SHP77 treated with DMSO at 0.1 percent for 48 hours (cell line): Measurements from ENCODE around the gene KRTAP5-8.
"Not testable (repeated sequence)": the region's sequence is repeated elsewhere in the genome, so short reads cannot be mapped to it uniquely, and the experiment has no call there.

Experiments
- DNase-seq: peaks from one replicate; lab custom pipeline; 2025; lab: John Stamatoyannopoulos, UW

KRTAP5-8 gene

DNA sequence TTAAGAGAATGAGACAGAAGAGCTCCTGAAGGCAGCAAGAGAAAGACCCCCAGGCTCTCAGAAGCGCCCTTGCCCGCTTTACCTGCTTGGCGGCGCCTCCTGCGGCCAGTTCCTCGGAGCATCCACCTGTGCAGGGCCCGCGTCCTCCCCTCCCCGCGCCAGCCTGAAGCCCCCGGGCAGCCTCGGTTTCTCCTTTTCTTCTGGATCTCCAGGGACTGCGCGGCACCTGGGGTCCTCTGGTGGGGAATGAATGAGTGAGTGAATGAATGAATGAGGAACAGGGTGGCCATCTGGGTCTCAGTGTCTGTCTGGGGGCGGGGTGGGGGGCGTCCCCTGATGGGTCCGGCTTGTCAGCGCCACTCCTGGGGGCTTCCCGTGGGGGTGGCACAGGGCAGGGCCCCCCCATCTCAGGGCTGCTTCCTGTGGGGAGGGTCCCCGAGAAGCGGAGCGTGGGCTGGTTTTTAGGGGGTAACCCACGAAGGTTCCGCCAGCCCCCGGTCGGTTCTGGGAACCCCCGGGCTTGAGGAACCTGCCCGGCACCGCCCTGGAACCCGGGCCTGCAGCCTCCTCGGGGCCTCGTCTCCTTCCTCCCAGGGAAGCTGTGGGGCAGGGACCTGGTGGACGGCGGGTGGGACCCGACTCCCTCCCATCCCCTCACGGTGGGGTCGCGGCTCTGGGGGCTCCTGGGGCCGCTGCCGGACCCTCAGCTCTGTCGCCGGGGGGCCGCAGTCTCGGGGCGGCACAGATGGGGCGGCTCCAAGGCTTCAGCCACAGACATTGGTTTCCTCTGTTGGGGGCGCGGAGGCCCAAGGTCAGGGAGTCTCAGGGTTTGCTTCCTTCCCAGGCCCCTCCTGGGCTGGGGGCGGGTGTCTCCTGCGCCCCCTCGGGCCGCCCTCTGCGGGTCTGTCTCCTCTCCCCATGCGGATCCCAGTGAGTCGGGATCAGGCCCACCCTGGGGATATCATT, 19.0 kb upstream of the KRTAP5-8 start:
- DNase-seq, result no peak

DNA sequence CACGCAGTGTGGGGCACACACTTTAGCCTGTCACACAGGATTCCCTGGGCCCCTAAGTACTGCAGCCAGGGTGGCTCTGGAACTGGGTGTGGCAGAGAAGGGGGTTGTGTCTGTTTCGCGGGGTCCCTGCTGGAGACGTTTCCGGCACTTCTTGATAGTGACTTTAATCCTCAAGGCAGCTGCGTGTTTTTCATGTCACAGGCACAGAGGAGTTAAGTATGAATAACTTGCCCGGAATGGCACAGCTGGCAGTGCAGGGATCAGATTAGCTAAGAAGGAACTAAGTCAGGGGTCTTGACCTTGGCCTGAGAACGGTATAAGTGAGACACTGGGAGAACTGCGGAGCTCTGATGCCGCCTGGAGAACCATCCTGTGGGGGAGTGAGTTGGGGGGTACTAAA, 18.3 kb upstream of the KRTAP5-8 start:
- DNase-seq, result no peak

DNA sequence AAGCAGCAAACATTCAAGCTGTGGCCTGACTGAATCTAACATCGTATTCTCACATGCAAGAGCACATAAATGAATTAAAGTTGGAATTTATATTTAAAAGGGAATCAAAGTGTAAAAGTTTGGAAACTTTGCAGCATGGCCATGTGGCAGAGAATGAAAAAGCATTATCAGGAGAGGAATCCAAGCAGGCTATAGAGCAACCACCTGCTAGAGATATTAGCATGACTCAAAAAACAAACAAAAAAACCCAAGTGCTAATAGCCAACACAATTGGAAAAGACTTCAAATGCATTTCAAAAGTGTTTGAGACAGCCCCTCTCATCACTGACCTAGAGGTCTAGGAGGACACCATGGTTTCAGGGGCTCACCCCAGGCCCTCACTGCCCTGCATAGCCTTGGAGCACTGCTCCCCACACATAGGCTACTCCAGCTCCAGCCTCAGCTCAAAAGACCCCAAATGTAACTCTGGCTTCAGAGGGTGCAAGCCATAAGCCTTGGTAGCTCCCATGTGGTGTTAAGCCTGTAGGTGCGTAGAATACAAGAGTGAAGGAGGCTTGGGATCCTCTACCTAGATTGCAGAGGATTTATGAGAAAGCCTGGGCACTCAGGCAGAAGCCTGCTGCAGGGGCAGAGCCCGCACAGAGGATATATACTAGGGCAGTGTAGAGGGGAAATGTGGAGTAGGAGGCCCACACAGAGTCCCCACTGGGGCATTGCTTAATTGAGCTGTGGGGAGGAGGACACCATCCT, 12.5 kb upstream of the KRTAP5-8 start:
- no peak for DNase-seq

DNA sequence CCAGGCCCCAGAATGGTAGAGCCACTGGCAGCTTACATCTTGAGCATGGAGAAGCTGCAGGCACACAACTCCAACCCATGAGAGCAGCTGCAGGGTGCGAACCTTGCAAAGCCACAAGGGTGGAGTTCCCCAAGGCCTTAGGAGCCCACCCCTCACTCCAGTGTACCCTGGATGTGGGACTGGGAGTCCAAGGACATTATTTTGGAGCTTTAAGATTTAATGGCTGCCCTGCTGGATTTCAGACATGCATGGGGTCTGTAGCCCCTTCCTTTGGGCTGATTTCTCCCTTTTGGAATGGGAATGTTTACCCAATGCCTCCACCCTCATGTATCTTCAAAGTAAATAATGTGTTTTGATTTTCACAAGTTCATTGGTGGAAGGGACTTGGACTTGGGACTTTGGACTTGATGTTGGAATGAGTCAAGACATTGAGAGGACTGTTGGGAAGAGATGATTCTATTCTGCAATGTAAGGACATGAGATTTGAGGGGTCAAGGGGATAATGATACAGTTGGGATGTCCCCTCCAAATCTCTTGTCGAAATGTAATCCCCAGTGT, 11.8 kb upstream of the KRTAP5-8 start:
- DNase-seq, result no peak

DNA sequence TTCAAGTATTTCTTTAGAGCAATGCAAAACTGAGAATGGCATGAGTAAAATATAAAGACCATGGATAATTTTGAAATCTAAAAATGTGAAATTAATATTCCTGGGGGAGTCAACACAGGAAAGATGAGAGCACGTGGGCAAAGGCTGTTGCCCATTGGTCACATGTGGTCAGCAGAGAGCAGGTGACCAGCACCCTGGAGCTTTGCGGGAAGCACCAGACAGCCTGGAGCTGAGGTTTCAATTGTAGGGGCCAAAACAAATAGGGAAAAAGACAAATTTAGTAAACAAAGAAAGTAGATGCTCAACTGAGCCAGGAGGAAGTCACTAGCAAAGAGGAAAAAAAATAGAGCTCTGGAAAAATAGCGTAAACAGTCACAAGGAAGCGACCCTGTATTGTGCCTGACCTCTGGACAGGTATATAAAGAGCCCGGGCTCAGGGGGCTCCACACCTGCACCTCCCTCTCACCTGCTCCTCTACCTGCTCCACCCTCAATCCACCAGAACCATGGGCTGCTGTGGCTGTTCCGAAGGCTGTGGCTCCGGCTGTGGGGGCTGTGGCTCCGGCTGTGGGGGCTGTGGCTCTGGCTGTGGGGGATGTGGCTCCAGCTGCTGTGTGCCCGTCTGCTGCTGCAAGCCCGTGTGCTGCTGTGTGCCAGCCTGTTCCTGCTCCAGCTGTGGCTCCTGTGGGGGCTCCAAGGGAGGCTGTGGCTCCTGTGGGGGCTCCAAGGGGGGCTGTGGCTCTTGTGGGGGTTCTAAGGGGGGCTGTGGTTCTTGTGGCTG, 10.8 kb upstream of the KRTAP5-8 start, which contains the start of gene KRTAP5-7:
Gene KRTAP5-7 (plus strand): TSS at position 472 of the 780 bp plus-strand sequence. CDS start 34 bp downstream, at position 506.
- DNase-seq, result not testable (repeated sequence)

DNA sequence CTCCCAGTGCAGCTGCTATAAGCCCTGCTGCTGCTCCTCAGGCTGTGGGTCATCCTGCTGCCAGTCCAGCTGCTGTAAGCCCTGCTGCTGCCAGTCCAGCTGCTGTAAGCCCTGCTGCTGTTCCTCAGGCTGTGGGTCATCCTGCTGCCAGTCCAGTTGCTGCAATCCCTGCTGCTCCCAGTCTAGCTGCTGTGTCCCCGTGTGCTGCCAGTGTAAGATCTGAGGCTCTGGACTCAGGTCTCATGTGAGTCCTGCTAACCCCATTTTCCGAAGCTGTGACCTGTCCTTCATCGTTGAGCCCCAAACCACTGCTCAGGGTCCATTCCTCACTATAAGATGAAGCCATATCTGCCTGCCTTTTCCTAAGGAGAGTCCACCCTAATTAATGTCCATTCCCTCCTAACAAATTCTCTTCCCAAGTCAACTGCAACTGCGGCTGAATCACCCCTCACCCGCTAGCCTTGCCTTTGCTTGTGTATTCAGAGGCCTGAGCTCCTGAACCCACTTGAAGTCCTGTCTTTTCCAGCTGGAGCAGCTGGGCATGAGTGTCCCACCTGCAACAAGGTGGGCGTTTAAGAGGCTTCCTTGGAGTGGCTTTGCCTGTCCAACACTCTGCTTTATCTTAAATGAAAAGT, 10.1 kb upstream of the KRTAP5-8 start:
- DNase-seq, result no peak

DNA sequence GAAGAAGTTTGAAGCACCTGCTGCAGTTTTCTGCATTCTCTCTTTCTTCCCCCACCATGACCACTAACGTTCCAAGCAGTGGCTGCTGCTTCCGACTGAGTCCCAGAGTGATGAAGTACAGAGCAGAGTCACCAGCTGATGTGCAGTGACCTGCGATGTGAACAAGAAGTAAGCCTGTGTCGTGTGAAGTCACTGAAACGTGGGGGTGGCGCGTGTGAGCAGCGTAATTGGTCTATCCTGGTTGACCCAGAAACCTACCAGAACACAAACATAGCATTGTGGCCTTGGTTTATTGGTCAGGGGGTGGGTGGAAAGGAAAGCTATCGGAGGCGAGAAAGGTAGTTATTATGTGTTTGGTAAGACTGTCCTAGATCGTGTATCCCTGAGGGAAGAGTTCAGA, 7.2 kb upstream of the KRTAP5-8 start:
- no peak for DNase-seq

DNA sequence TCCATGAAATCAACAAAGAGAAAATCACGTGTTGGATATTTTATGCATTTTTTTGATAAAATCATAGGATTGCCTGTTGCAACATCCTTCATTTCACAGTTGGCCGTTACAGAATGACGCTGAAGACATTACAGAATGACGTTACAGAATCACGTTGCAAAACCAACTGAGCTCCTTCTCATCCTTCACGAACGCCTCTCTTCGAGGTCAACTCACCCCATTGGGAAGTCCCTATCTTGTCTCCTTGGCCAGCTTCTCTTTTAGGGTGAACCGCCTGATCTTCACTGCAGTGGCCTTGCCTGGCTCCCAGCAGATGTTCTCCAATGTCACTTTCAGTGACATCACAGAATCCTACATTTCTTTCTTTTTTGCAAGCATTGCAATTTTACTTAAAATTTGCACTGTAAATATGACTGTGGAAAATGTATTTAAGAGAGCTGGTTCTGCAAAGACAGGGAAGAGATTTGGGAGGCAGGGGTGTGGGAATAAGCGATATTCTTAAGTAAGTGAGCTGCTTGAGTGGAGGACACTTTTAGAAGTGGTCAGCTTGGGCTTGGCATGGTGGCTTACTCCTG, 5.7 kb upstream of the KRTAP5-8 start:
- DNase-seq, result no peak

DNA sequence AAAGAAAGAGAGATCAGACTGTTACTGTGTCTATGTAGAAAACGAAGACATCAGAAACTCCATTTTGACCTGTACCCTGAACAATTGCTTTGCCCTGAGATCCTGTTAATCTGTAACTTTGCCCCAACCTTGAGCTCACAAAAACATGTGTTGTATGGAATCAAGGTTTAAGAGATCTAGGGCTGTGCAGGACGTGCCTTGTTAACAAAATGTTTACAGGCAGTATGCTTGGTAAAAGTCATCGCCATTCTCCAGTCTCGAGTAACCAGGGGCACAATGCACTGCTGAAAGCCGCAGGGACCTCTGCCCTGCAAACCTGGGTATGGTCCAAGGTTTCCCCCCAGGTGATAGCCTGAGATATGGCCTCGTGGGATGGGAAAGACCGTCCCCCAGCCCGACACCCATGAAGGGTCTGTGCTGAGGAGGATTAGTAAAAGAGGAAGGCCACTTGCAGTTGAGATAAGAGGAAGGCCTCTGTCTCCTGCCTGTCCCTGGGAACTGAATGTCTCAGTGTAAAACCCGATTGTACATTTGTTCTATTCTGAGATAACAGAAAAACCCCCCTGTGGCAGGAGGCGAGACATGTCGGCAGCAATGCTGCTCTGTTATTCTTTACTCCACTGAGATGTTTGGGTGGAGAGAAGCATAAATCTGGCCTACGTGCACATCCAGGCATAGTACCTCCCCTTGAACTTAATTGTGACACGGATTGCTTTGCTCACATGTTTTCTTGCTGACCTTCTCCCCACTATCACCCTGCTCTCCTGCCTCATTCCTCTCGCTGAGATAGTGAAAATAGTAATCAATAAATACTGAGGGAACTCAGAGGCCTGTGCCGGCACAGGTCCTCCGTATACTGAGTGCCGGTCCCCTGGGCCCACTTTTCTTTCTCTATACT, 2.9 kb upstream of the KRTAP5-8 start:
- DNase-seq, result not testable (repeated sequence)

DNA sequence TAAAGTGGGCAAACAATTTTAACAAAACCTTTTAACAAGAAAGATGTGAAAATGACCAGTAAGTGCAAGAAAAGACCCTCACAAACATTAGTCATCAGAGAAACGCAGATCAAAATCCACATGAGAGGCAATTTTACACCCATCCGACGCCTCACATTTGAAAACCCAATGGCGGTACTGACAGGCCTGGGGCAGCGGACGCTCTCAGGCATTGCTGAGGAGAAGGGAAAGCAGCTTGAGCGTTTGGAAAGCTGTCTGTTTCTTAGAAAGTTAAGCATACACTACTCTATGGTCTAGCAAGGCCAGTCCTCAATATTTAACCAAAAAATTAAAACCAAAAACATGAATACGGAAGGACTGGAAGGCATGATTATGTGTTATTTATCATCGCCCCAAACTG, 2.0 kb upstream of the KRTAP5-8 start:
- no peak for DNase-seq

DNA sequence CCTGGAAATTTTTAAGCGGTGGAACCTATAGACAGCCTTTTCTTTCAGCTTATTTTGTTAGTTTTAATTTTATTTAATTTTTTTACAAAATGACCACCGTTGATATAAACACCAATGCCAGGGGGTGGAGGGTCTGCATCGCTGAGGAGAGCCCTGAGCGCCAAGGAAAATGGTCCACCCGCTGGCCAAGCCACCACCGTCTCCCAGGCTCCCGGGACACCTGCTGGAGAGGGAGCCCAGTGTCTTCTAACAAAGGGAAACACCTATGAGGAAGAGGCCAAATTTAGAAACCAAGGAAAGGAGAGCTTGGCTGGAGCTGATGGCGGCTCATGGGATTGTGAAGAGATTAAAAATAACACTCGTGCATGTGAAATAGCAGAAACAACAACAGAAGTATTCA, 288 bp upstream of the KRTAP5-8 start:
- DNase-seq, result no peak

DNA sequence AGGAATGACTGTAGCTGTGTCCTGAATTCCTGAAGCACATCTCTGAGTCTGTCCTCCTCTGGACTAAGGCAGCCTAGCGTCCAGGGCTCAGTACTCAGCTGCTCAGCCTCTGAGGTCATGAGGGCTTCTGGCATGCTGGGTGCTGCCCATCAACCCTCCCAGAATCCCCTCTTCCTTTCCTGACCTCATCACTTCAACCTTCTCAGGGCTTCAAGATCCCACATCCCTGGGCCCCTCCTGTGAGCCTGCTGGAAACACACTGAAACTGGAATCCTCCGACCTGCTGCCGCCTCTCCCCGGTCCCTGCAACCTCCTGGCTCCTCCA, 803 bp downstream of the KRTAP5-8 start:
- no peak for DNase-seq

DNA sequence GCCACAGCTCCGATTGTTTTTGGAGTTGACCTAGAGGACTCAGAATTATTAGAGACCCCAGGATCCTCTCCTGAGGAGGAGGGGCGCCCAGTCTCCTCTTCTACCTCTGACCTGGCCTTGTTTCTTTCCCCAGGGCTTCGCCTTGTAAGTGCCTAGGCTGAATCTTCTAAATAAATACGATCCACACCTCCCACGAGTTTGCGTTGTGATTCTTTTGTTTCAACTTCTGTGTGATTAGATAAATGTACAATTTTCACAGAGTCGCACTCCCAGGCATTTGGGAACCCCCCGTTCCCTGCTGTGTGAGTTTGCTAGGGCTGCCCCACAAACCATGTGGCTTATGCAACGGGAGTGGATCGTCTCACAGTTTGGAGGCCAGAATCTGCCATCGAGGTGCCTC, 1.2 kb downstream of the KRTAP5-8 start:
- no peak for DNase-seq

DNA sequence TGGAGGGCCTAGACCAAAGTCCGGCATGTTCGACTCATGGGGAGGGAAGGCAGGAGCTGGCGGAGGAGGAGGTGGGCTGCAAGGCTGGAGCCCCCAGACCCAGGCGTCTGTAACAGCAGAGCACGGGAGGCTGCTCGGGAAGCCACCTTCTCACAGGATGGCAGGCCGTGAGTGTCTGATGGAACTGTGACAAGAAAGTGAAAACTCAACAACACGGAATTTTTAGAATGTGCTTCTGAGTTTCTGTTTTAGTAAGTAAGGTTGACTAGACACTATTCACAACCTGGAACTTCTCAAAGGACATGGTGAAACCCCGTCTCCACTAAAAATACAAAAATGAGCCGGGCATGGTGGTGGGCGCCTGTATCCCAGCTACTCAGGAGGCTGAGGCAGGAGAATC, 2.1 kb downstream of the KRTAP5-8 start:
- DNase-seq, result not testable (repeated sequence)

DNA sequence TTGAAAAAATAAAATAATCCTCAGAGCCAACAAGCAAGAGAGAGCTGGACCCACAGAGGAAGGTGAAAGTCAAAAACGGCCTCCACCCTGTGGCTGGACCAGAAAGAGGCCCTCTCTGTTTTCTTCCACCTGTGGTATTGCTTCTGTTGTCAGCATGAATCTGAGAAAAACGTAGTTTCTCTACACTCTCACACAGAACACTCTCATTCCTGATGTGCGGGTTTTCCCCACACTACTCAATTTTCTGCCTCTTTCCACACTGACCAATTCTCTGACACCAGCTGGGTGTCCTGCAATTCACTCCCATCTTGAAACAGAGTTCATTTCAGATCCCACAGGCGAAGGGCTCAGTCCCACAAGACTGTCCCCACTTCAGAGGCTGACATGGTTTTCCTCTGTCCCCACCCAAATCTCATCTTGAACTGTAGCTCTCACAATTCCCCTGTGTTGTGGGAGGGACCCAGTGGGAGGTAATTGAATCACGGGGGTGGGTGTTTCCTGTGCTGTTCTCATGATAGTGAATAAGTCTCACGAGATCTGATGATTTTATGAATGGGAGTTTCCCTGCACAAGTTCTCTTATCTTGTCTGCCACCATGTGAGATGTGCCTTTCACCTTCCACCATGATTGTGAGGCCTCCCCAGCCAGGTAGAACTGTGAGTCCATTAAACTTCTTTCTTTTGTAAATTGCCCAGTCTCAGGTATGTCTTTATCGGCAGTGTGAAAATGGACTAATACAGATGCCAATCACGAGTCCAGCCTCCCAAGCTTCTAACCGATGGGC, 2.9 kb downstream of the KRTAP5-8 start:
- not testable (repeated sequence) for DNase-seq

DNA sequence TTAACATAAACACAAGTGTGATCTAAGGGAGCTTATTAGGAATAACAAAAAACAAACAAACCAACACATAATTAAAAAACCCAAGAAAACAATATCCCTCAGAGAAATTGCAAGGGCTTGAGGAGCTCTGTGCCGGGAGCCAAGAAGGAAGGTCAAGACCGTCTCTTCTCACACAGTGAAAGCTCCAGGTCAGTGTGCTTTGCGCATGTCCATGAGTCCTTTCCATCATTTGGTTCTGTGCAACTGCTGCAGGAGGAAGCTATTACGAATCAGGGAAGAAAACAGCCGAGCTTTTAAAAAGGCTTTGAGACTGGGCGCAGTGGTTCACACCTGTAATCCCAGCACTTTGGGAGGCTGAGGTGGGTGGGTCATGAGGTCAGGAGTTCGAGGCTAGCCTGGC, 4.6 kb downstream of the KRTAP5-8 start:
- DNase-seq, result no peak

DNA sequence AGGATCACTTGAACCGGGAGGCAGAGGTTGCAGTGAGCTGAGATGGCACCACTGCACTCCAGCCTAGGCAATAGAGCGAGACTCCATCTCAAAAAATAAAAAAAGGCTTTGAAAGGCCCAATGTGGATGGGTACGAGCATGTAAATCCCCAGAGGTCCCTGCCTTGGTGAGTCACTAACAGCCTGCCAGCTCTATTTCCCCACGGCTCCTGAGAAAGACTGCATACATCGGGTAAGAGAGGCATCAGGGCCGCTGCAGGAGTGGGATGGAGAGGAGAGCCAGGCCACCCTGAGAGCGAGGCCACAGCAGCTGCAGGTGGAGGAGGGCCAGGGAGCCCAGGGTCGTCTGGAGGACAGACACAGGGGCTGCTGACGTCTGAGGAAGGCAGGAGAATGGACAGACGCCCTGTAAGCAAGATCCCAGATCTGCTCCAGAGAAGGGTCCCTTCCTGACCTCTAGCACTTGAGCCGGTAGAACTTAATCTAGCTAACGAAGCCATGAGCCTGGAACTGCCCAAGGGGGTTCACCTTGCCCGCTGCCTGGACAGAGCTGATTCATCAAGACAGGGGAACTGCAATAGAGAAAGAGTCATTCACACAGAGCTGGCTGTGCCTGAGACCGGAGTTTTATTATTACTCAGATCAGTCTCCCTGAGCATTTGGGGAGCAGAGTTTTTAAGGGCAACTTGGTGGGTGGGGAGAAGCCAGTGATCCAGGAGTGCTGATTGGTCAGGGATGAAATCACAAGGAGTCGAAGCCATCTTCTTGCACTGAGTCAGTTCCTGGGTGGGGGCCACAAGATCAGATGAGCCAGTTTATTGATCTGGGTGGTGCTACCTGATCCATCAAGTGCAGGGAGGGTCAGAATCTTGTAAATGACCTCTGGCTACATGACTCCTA, 5.3 kb downstream of the KRTAP5-8 start:
- no peak for DNase-seq

DNA sequence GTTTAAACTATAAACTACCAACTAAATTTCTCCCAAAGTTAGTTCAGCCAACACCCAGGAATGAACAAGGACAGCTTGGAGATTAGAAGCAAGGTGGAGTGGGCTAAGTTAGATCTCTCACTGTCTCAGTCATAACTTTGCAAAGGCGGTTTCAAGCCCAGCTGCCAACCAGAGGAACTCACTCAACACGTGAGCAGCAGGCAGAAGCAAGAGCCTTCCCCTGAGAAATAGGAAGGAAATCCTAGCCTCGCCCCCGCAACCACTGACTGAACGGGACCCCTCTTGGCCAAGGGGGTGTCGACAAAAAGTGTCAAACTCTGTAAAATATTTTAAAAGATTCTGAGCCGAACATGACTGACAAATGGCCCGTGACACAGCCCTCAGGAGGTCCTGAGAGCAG, 6.0 kb downstream of the KRTAP5-8 start:
- no peak for DNase-seq
